Measurements from ENCODE around the gene SACS.

- TF ChIP-seq POLR2A (IDR thresholded peaks at IDR 0.05) (no peak), CTCF (IDR thresholded peaks at IDR 0.05) (no peak), EP300 (IDR thresholded peaks at IDR 0.05) (no peak)
Measured at GRCh38 chr13:23455401-23456185, 22.1 kb upstream of the SACS start.
